Ishikawa (cell line): Measurements from ENCODE around the gene VPS41.

ENCODE experiments used
- CEBPB ChIP-seq: IDR thresholded peaks from 2 replicates; pipeline ENCODE4 v1.6.1; 2012
- CREB1 ChIP-seq: IDR thresholded peaks from 2 replicates; pipeline ENCODE4 v1.6.1; 2012; ENCODE audit warnings: low read depth
- EGR1 ChIP-seq: IDR thresholded peaks from 2 replicates; pipeline ENCODE4 v1.6.1; 2012
- EP300 ChIP-seq: IDR thresholded peaks from 2 replicates; pipeline ENCODE4 v1.6.1; 2012; ENCODE audit warnings: borderline replicate concordance
- FOXM1 ChIP-seq: IDR thresholded peaks from 2 replicates; pipeline ENCODE4 v1.6.1; 2012; ENCODE audit warnings: low read depth, borderline replicate concordance
- MAX ChIP-seq: IDR thresholded peaks from 2 replicates; pipeline ENCODE4 v1.6.1; 2012
- NFIC ChIP-seq: IDR thresholded peaks from 2 replicates; pipeline ENCODE4 v1.6.1; 2012
- RAD21 ChIP-seq: IDR thresholded peaks from 2 replicates; pipeline ENCODE4 v1.6.1; 2012; ENCODE audit warnings: low read depth
- REST ChIP-seq: IDR thresholded peaks from 2 replicates; pipeline ENCODE4 v1.6.1; 2012; ENCODE audit warnings: low read depth, mild to moderate bottlenecking
- TAF1 ChIP-seq: IDR thresholded peaks from 2 replicates; pipeline ENCODE4 v1.6.1; 2012; ENCODE audit warnings: low read depth, mild to moderate bottlenecking
- TCF12 ChIP-seq: IDR thresholded peaks from 2 replicates; pipeline ENCODE4 v1.6.1; 2012; ENCODE audit warnings: low read depth
- TEAD4 ChIP-seq: IDR thresholded peaks from 2 replicates; pipeline ENCODE4 v1.6.1; 2012
- YY1 ChIP-seq: IDR thresholded peaks from 2 replicates; pipeline ENCODE4 v1.6.1; 2012; ENCODE audit warnings: low read depth
- ZBTB7A ChIP-seq: IDR thresholded peaks from 2 replicates; pipeline ENCODE4 v1.6.1; 2012; ENCODE audit warnings: low read depth
- TF ChIP-seq, protein P1 (sequence below): IDR thresholded peaks from 2 replicates; pipeline ENCODE4 v1.6.1; 2012

The VPS41 gene

DNA sequence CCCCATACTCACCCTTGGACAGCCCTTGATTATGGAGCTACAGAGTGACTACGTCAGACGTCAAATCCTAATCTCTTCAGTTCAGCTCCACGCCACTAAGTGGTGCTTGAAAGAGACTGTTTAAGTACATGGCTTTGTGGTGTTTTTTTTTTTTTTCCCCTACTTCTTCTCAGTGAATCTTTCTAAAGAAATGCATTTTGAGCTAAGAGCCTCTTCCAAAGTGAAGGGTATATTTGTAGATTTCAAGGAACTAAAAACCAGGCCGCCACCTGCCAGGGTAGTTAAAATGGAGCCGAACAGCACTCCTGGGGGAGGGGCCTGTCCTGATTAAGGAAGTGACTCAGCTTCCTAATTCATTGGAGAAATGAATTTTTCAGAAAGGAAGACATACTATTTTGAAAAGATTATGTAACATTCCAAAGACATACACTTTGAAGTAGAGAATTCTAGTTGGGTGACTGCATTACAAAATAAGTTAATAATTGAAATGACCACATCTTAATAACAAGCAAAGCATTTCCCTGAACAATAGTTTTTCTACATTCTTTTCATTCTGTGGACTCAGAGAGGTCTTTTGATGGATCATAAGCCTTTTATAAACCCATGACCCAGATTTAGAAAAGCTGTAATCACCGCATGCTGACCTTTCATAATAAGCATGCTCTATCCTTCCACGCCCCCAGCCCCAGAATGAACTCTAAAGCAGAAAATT, 20.6 kb upstream of the VPS41 start:
- TF ChIP-seq TCF12 (no peak), NFIC (no peak), REST (no peak), YY1 (no peak), FOXM1 (no peak), CEBPB (no peak), EGR1 (no peak), CREB1 (no peak), RAD21 (no peak), ZBTB7A (no peak), TAF1 (no peak), MAX (no peak), TEAD4 (no peak), EP300 (no peak)
- TF ChIP-seq, protein P1, sequence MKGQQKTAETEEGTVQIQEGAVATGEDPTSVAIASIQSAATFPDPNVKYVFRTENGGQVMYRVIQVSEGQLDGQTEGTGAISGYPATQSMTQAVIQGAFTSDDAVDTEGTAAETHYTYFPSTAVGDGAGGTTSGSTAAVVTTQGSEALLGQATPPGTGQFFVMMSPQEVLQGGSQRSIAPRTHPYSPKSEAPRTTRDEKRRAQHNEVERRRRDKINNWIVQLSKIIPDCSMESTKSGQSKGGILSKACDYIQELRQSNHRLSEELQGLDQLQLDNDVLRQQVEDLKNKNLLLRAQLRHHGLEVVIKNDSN, result no peak

GRCh38 chr7:38928506-38928905, 19.5 kb upstream of the VPS41 start:
- TF ChIP-seq MAX (no peak), TEAD4 (no peak), EP300 (no peak), YY1 (no peak), TAF1 (no peak), RAD21 (no peak), EGR1 (no peak), CREB1 (no peak), NFIC (no peak), TCF12 (no peak), REST (no peak), ZBTB7A (no peak), CEBPB (no peak), FOXM1 (no peak)
- TF ChIP-seq, protein P1, result no peak

DNA sequence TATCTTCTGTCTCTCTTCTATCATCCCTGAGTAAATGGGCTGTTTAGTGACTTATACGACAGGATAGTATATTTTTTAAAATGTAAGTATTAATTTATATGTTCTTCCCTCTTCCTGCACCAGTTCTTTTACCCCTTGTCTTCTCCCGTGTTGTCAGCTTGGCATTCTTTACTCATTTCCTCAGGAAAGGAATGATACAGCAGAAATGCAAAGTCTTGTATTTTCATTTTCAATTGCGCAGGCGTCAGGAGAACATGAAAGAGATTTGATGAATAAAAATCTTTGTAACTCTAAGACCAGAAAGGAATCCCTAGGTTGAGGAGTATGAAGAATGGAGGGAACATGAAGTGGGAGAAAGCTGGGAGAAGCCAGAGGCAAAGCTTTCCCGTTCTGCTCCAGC, 18.8 kb upstream of the VPS41 start:
- TF ChIP-seq, protein P1, result no peak
- no peak for TF ChIP-seq MAX
- TF ChIP-seq REST, result no peak
- TF ChIP-seq NFIC, result no peak
- TF ChIP-seq TCF12, result no peak
- no peak for TF ChIP-seq TAF1
- TF ChIP-seq CEBPB, result no peak
- no peak for TF ChIP-seq ZBTB7A

DNA sequence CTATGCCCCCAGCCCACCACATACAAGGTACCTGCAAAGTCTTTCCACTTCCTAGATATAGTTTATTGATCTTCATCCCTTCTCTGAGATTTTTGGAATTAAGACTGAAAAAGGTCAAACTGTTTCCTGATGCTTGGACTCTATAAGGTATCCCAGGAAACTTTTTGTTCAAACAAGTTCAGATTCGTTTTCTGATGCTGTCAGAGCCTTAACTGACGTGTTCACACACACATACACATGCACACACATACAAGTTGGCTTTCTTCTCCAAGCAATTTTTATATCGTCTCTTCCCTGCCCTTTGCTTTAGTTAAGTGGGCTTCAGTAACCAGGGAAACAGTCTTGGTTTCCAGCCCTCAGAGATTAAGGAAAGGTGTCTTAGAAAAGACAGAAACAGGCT, 11.7 kb upstream of the VPS41 start:
- TF ChIP-seq MAX (no peak), REST (no peak), FOXM1 (no peak), TAF1 (no peak), EGR1 (no peak), EP300 (no peak), RAD21 (no peak), YY1 (no peak), CEBPB (no peak), CREB1 (no peak), TEAD4 (no peak), ZBTB7A (no peak), NFIC (no peak), TCF12 (no peak)
- TF ChIP-seq, protein P1, result no peak
